ENCODE data around the gene PTOV1.

DNA sequence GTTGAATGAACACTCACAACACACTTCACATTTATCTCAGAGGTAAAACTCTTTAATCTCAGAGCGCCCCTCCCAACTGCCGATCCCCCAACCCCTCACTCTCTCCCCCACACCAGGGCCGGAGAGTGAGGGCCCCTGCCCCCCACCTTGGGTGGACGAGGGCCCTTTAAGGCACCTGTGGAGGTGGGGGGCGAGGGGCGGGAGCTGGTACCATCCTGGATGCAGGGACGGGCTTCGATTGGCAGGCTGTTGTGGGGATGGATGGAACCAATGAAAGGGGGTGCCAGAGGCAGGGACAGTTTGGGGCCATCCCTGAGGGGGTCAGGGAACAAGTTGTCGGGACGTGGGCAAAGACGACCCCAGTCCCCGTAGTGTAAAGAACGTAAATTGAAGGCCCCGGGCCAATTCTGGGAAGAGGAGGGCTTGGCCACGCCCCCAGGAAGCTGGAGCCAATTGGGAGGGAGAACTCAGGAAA lies 18.1 kb downstream of the PTOV1 start:
- TF ChIP-seq, protein P1, sequence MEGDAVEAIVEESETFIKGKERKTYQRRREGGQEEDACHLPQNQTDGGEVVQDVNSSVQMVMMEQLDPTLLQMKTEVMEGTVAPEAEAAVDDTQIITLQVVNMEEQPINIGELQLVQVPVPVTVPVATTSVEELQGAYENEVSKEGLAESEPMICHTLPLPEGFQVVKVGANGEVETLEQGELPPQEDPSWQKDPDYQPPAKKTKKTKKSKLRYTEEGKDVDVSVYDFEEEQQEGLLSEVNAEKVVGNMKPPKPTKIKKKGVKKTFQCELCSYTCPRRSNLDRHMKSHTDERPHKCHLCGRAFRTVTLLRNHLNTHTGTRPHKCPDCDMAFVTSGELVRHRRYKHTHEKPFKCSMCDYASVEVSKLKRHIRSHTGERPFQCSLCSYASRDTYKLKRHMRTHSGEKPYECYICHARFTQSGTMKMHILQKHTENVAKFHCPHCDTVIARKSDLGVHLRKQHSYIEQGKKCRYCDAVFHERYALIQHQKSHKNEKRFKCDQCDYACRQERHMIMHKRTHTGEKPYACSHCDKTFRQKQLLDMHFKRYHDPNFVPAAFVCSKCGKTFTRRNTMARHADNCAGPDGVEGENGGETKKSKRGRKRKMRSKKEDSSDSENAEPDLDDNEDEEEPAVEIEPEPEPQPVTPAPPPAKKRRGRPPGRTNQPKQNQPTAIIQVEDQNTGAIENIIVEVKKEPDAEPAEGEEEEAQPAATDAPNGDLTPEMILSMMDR (IDR thresholded peaks at IDR 0.05) = no peak
- TF ChIP-seq EP300 (IDR thresholded peaks at IDR 0.05; ENCODE audit: low read depth) = no peak
- no peak for TF ChIP-seq POLR2A (IDR thresholded peaks at IDR 0.05)

All from transverse colon (tissue), 3 donors.